Panc1 (cell line): ENCODE measurements around the gene SLC5A11. TPM values are rescaled to one million over a fixed set of nuclear protein-coding genes. Genes with fewer than 3 reads are reported as not detected.
A peak's percentile ranks its signal among the peaks of the same experiment; 100 is the strongest.
"Not testable (repeated sequence)": the region's sequence is repeated elsewhere in the genome, so short reads cannot be mapped to it uniquely, and the experiment has no call there.

Experiments used
- ATAC-seq: fragments of 200-7000 bp; cut with Tn5 transposase; 2 replicates; pipeline ENCODE4 v1.9.1; 2020; ENCODE audit warnings: mild to moderate bottlenecking, moderate library complexity
- BruUV-seq: library from RNA; stranded (reverse); fragments of 400-500 nt; replicated peaks from 2 replicates; lab custom pipeline; 2021; lab: Mats Ljungman, UMichigan
- CTCF ChIA-PET: fragments of 300-600 bp; sonication (Branson Sonifier 250); formaldehyde crosslinking; loops from one replicate; lab custom pipeline; 2022; ENCODE audit warnings: antibody characterized with exemption; lab: Charles Lee
- POLR2A ChIA-PET: fragments of 300-600 bp; sonication (Branson Sonifier 250); formaldehyde crosslinking; loops from one replicate; lab custom pipeline; 2022; ENCODE audit warnings: antibody characterized with exemption; lab: Charles Lee
- DNase-seq: peaks from one replicate; pipeline ENCODE4 v3.0.0-alpha.2; 2010; ENCODE audit warnings: low read depth, low spot score
- H3K27ac ChIP-seq: 2 replicates; pipeline ENCODE4 v1.5.1; 2011; ENCODE audit warnings: mild to moderate bottlenecking, low read length, inconsistent platforms
- H3K27me3 ChIP-seq: fragments of 200-500 bp; sonication (Bioruptor generic); 2 replicates; pipeline ENCODE4 v1.6.0; 2014; ENCODE audit warnings: low read length, inconsistent platforms; ENCODE audit not compliant: control insufficient read depth, insufficient read depth
- H3K36me3 ChIP-seq: fragments of 200-500 bp; sonication (Bioruptor generic); 2 replicates; pipeline ENCODE4 v1.5.1; 2014; ENCODE audit warnings: inconsistent platforms, mild to moderate bottlenecking, low read length, moderate library complexity; ENCODE audit not compliant: control insufficient read depth, insufficient read depth
- H3K4me1 ChIP-seq: 2 replicates; pipeline ENCODE4 v1.5.1; 2011; ENCODE audit warnings: inconsistent platforms, mild to moderate bottlenecking, low read length, moderate library complexity; ENCODE audit not compliant: control insufficient read depth, insufficient read depth
- H3K4me3 ChIP-seq, 2 experiments: 2 replicates each; pipeline ENCODE4 v1.5.1; 2011 to 2012; ENCODE audit warnings: low read depth in 2 of 2, low read length in 2 of 2, mild to moderate bottlenecking in 2 of 2, inconsistent platforms in 1 of 2, moderate library complexity in 1 of 2
- H3K9me3 ChIP-seq: fragments of 200-500 bp; sonication (Bioruptor generic); 2 replicates; pipeline ENCODE4 v1.5.1; 2014; ENCODE audit warnings: low read depth, mild to moderate bottlenecking, inconsistent platforms, low read length, moderate library complexity; ENCODE audit not compliant: control insufficient read depth, insufficient read depth
- POLR2AphosphoS5 ChIP-seq: IDR thresholded peaks from 2 replicates; pipeline ENCODE4 v1.6.1; 2012; ENCODE audit warnings: mild to moderate bottlenecking, low read depth, low read length, moderate library complexity
- SIN3A ChIP-seq: IDR thresholded peaks from 2 replicates; pipeline ENCODE4 v1.6.1; 2012; ENCODE audit warnings: low read depth, mild to moderate bottlenecking, low read length, moderate library complexity, borderline replicate concordance; ENCODE audit not compliant: insufficient read depth
- TCF7L2 ChIP-seq: IDR thresholded peaks from 2 replicates; pipeline ENCODE4 v1.6.1; 2011; ENCODE audit warnings: mild to moderate bottlenecking, low read depth, low read length, inconsistent platforms
- in situ Hi-C: cut with HindIII; loops from 2 replicates; pipeline ENCODE4 v1.10.0; 2016; ENCODE audit warnings: low sequenced_read_pairs, low pct_unique_long_range_greater_than_20kb
- intact Hi-C: fragments of 100-400 bp; cut with micrococcal nuclease; formaldehyde crosslinking; loops from one replicate; pipeline ENCODE4 v1.10.0; 2022; ENCODE audit not compliant: unreplicated experiment
- total RNA-seq: library from RNA; stranded (reverse); gene quantifications from one replicate; pipeline ENCODE4 v1.2.1, GENCODE V29; 2021; ENCODE audit not compliant: unreplicated experiment
- TF ChIP-seq, protein P1 (sequence below): fragments of 450-650 bp; IDR thresholded peaks from 2 replicates; pipeline ENCODE4 v1.5.1; 2017; ENCODE audit warnings: mild to moderate bottlenecking
- TF ChIP-seq, protein P2 (sequence below), 2 experiments: IDR thresholded peaks; 2 replicates each; pipeline ENCODE4 v1.6.1; 2011 to 2012; ENCODE audit warnings: low read depth in 2 of 2, control low read depth in 1 of 2, low read length in 1 of 2, mild to moderate bottlenecking in 1 of 2, moderate library complexity in 1 of 2; ENCODE audit not compliant: insufficient read depth in 1 of 2

SLC5A11 gene
- total RNA-seq, 1 experiment from 2014 or later, result 0.13 TPM

DNA sequence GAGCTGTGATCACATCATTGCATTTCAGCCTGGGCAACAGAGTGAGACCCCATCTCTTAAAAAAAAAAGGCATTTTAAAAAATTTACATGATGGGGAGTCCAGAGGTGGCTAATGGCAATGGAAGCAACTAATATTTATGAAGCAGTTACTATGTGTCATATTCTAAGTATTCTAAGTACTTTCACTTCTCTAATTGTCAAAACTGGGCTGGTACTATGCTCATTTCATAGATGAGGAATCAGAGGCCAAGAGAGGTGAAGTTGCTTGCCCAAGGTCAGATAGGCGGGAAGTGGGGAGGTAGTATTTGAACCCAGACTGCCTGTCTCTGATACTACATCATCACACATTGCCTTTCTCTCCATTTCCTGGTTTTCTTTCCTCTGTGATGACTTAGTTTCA lies 50.7 kb downstream of the SLC5A11 start:
- ChIA-PET POLR2A (no interaction called here), CTCF (no interaction called here)
- no peak overlapping the region for H3K27ac ChIP-seq
- no peaks in the 10 kb centered on the region for H3K36me3 ChIP-seq
- DNase-seq (no peak), ATAC-seq (no peak)
- H3K27me3 ChIP-seq, result no peaks in the 10 kb centered on the region
- in situ Hi-C loops, result no loop called here
- H3K4me1 ChIP-seq, result no peaks in the 10 kb centered on the region
- intact Hi-C loops, result no loop called here
- no TSS peak for BruUV-seq
- H3K4me3 ChIP-seq, result no peak overlapping the region
- no peaks in the 10 kb centered on the region for H3K9me3 ChIP-seq
- TF ChIP-seq, protein P1, sequence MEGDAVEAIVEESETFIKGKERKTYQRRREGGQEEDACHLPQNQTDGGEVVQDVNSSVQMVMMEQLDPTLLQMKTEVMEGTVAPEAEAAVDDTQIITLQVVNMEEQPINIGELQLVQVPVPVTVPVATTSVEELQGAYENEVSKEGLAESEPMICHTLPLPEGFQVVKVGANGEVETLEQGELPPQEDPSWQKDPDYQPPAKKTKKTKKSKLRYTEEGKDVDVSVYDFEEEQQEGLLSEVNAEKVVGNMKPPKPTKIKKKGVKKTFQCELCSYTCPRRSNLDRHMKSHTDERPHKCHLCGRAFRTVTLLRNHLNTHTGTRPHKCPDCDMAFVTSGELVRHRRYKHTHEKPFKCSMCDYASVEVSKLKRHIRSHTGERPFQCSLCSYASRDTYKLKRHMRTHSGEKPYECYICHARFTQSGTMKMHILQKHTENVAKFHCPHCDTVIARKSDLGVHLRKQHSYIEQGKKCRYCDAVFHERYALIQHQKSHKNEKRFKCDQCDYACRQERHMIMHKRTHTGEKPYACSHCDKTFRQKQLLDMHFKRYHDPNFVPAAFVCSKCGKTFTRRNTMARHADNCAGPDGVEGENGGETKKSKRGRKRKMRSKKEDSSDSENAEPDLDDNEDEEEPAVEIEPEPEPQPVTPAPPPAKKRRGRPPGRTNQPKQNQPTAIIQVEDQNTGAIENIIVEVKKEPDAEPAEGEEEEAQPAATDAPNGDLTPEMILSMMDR, result no peak
- TF ChIP-seq POLR2AphosphoS5 (no peak), TCF7L2 (no peak), SIN3A (no peak)
- TF ChIP-seq, protein P2, sequence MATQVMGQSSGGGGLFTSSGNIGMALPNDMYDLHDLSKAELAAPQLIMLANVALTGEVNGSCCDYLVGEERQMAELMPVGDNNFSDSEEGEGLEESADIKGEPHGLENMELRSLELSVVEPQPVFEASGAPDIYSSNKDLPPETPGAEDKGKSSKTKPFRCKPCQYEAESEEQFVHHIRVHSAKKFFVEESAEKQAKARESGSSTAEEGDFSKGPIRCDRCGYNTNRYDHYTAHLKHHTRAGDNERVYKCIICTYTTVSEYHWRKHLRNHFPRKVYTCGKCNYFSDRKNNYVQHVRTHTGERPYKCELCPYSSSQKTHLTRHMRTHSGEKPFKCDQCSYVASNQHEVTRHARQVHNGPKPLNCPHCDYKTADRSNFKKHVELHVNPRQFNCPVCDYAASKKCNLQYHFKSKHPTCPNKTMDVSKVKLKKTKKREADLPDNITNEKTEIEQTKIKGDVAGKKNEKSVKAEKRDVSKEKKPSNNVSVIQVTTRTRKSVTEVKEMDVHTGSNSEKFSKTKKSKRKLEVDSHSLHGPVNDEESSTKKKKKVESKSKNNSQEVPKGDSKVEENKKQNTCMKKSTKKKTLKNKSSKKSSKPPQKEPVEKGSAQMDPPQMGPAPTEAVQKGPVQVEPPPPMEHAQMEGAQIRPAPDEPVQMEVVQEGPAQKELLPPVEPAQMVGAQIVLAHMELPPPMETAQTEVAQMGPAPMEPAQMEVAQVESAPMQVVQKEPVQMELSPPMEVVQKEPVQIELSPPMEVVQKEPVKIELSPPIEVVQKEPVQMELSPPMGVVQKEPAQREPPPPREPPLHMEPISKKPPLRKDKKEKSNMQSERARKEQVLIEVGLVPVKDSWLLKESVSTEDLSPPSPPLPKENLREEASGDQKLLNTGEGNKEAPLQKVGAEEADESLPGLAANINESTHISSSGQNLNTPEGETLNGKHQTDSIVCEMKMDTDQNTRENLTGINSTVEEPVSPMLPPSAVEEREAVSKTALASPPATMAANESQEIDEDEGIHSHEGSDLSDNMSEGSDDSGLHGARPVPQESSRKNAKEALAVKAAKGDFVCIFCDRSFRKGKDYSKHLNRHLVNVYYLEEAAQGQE (IDR thresholded peaks at IDR 0.05; ENCODE audit: insufficient read depth in 1 of 2, low read depth in 2 of 2, low read length in 1 of 2), result no peak

DNA sequence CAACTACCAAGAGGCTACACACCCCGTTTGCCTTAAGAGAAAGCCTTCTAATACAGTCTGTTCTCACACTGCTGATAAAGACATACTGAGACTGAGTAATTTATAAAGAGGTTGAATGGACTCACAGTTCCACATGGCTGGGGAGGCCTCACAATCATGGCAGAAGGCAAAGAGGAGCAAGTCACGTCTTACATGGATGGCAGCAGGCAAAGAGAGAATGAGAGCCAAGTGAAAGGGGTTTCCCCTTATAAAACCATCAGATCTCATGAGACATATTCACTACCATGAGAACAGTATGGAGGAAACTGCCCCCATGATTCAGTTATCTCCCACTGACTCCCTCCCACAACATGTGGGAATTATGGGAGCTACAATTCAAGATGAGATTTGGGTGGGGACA lies 51.8 kb downstream of the SLC5A11 start:
- POLR2A ChIA-PET, CTCF ChIA-PET: not testable (repeated sequence)

DNA sequence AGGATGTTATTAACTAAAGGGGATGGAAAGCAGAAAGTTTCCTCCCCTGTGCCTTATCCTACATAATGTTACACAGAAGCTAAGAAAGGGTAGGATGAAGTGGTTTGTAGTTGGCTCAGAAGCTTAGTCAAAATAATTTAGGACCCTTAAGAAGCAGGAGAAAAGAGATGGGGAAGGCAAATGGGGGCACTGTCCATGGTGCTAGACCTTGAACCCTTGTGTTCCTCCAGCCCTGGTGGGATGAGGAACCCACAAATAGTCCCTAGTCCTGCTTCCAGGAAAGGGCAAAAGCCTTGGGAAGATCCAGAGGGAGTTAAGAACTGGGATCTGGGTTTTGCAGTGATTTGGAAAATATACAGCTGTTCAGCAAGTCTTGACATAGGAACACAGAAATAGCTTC lies 54.5 kb downstream of the SLC5A11 start:
- DNase-seq (no peak), ATAC-seq (no peak)
- ChIA-PET CTCF (no interaction called here), POLR2A (no interaction called here)
- BruUV-seq, result no TSS peak
- Histone ChIP-seq H3K27ac (no peak overlapping the region), H3K4me3 (no peak overlapping the region), H3K4me1 (no peaks in the 10 kb centered on the region), H3K27me3 (no peaks in the 10 kb centered on the region), H3K36me3 (no peaks in the 10 kb centered on the region), H3K9me3 (no peaks in the 10 kb centered on the region)
- in situ Hi-C loops, result loop anchor here (25.0 kb wide), 1 partner anchor 88 kb away; no protein-coding TSS in a partner anchor
- intact Hi-C loops, result no loop called here
- TF ChIP-seq, protein P2 (IDR thresholded peaks at IDR 0.05; ENCODE audit: insufficient read depth in 1 of 2, low read depth in 2 of 2, low read length in 1 of 2), result peak; percentile 88 to 92
- TF ChIP-seq, protein P1, result no peak

More for the DNA sequence above, 51.8 kb downstream of the SLC5A11 start:
- BruUV-seq, H3K9me3 ChIP-seq, intact Hi-C loops, H3K36me3 ChIP-seq, H3K27me3 ChIP-seq, H3K27ac ChIP-seq, H3K4me3 ChIP-seq, ATAC-seq, DNase-seq, in situ Hi-C loops, H3K4me1 ChIP-seq: not testable (repeated sequence)
